Thymus (tissue), 11 donors: Measurements from ENCODE around the gene CARD19. TPM values are rescaled to one million over a fixed set of nuclear protein-coding genes. Genes with fewer than 3 reads are reported as not detected.

Experiments used
- DNase-seq, 9 donors: peaks; one replicate each; pipeline ENCODE4 v3.0.0-alpha.2; 2013; ENCODE audit warnings: low spot score in 9 of 9, low read depth in 6 of 9, missing footprints in 1 of 9
- H3K27ac ChIP-seq, 2 donors: one replicate each; pipeline ENCODE4 v1.5.1; 2013; ENCODE audit warnings: control low read depth in 1 of 2, low read depth in 1 of 2, low read length in 1 of 2, mild to moderate bottlenecking in 1 of 2, moderate library complexity in 1 of 2
- H3K27me3 ChIP-seq, 2 donors: one replicate each; pipeline ENCODE4 v1.5.1; 2013; ENCODE audit warnings: low read length in 1 of 2; ENCODE audit not compliant: control insufficient read depth in 2 of 2, insufficient read depth in 1 of 2
- H3K36me3 ChIP-seq, 2 donors: one replicate each; pipeline ENCODE4 v1.5.1; 2013; ENCODE audit warnings: low read length in 1 of 2, mild to moderate bottlenecking in 1 of 2, moderate library complexity in 1 of 2; ENCODE audit not compliant: control insufficient read depth in 2 of 2, insufficient read depth in 2 of 2
- H3K4me1 ChIP-seq, 2 donors: one replicate each; pipeline ENCODE4 v1.5.1; 2013; ENCODE audit warnings: low read length in 2 of 2; ENCODE audit not compliant: control insufficient read depth in 2 of 2, insufficient read depth in 2 of 2
- H3K4me3 ChIP-seq, 2 donors: one replicate each; pipeline ENCODE4 v1.5.1; 2013; ENCODE audit warnings: low read length in 2 of 2, control low read depth in 1 of 2, mild to moderate bottlenecking in 1 of 2
- H3K9me3 ChIP-seq, 2 donors: one replicate each; pipeline ENCODE4 v1.5.1; 2013; ENCODE audit warnings: low read length in 1 of 2, mild to moderate bottlenecking in 1 of 2; ENCODE audit not compliant: control insufficient read depth in 2 of 2, insufficient read depth in 1 of 2
- WGBS: extraction: QIAGEN DNeasy Blood & Tissue Kit; methylation state at CpG from one replicate; pipeline ENCODE4 v1.1.7; 2013; 5-methylcytosine and 5-hydroxymethylcytosine counted together
- polyA plus RNA-seq: library from polyadenylated mRNA; stranded (reverse); fragments of 200-250 nt; gene quantifications from one replicate; pipeline ENCODE4 v1.2.3, GENCODE V29; 2013
- total RNA-seq: library from RNA; stranded (reverse); fragments of 120-200 nt; gene quantifications from one replicate; pipeline ENCODE4 v1.2.4, GENCODE V29; 2013
- donor health status: healthy.

The CARD19 gene
- total and polyA plus RNA-seq, 2 donors: 24.8 to 25.3 TPM

DNA sequence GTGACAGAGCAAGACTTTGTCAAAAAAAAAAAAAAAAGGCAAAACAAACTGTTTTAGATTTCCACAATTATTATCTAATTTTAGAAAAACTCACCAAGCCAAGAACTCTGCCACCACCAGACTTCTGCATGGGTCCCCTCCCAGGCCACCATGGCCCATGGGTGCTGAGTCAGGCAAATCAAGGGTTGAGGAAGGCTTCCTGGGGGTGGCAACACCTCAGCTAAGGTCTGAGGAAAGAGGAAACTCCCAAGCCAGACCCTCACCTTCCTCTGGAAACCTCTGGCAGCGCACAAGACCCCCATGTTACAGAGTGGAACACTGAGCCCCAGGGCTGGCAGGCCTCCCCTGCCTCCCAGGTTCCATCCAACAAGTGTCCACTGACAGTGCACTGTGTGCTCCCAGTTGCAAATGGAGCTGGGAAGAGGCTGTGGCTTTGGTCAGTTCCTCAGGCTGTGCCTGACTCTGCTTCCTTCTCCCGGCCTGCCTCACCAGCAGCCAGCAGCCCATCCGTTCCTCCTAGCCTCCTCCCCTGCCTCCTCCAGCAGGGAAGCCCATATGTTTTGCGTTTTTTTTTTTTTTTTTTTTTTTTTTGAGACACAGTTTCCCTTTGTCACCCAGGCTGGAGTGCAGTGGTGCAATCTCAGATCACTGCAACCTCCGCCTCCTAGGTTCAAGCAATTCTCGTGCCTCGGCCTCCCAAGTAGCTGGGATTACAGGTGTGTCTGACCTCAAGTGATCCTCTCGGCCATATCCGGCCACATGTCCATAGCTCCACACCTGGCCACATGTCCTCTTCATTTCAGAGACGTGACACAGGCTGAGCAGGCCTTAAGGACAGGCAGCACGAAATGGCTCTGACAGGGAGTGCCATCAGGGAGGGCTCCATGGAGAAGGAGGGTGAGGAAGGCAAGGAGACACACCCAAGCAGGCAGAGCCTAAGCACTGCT, 41.0 kb upstream of the CARD19 start:
- peaks cover 20 to 53% of the 10 kb centered on the region in 2 donors for H3K4me1 ChIP-seq
- no peak for DNase-seq
- H3K4me3 ChIP-seq: no peak overlapping the region
- 91% methylated on average over 11 of the region's 11 CpGs for WGBS
- no peaks in the 10 kb centered on the region for H3K27me3 ChIP-seq
- H3K36me3 ChIP-seq: no peaks in the 10 kb centered on the region
- H3K27ac ChIP-seq: no peak overlapping the region
- H3K9me3 ChIP-seq: peaks cover 0 to under 1% of the 10 kb centered on the region in 2 donors

DNA sequence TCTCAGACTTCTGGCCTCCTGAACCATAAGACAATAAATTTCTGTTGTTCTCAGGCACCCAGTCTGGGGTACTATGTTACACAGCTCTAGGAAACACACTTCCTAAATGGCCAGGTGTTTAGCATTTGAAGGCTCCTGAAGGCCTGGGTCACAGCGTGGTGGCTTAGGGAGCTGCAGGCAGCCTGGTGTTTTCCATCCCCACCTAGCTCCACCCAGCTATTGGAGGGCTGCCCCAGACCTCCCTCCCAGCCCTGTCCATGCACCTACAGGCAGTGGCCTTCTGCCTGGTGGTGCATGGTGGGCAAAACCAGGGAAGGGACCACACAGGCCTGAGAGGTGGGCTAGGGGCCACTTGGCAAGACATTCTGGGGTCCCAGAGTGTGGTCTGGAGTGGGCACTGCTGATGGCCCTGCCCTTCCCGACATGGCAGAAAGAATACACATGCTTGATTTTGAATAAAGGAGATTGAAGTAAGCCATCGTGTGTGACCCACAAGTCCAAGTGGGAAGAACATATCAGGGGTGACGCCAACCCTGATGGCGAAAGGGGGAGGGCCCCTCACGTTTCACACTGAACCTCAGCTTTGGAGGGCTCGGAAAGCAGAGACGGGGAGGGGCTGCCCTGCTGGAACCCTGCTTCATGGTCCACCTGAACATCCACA, 38.8 kb upstream of the CARD19 start:
- DNase-seq: no peak
- Histone ChIP-seq H3K27me3 (no peaks in the 10 kb centered on the region), H3K4me3 (no peak overlapping the region), H3K36me3 (no peaks in the 10 kb centered on the region), H3K27ac (peak overlapping the region in 1 of 2 donors; percentile 72), H3K9me3 (peaks cover 2 to 4% of the 10 kb centered on the region in 2 donors), H3K4me1 (peaks cover 35 to 75% of the 10 kb centered on the region in 2 donors)
- 79% methylated on average over 8 of the region's 8 CpGs for WGBS

DNA sequence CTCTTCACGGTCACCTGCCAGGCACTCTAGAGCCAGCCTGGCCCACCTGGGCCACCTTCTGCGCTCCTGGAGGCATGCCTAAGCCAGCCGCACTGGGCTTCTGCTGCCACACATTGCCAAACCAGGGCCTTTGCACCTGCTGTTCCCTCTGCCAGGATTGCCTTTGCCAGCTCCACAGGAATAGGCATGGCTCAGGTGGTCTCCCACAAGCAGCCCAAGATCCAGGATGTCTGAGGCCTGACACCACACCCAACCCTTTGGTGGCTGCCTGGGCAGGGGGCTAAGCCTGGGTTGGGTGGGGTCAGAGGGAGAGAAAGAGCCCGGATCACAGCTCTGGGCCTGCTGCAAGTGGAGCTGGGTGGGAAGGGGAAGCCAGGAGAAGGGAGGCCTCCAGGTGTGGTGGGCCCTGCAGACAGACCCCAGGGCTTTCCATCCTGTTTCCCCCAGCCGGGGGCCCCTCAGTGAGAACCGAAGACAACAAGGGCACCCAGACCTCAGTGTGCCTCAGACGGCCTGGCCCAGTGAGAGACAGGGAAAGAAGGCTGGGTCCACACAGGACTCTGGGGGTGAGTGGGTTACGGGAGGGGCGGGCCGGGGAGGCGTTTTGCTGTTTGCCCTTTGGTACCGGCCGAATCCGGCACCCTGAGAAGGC, 38.2 kb upstream of the CARD19 start:
- WGBS: 54% methylated on average over 14 of the region's 14 CpGs
- peaks cover 2 to 4% of the 10 kb centered on the region in 2 donors for H3K9me3 ChIP-seq
- peak overlapping the region; percentile 62 to 72 for H3K27ac ChIP-seq
- H3K27me3 ChIP-seq: no peaks in the 10 kb centered on the region
- no peak overlapping the region for H3K4me3 ChIP-seq
- peaks cover 42 to 77% of the 10 kb centered on the region in 2 donors for H3K4me1 ChIP-seq
- DNase-seq: peak in 1 of 9 donors; percentile 60
- H3K36me3 ChIP-seq: no peaks in the 10 kb centered on the region

DNA sequence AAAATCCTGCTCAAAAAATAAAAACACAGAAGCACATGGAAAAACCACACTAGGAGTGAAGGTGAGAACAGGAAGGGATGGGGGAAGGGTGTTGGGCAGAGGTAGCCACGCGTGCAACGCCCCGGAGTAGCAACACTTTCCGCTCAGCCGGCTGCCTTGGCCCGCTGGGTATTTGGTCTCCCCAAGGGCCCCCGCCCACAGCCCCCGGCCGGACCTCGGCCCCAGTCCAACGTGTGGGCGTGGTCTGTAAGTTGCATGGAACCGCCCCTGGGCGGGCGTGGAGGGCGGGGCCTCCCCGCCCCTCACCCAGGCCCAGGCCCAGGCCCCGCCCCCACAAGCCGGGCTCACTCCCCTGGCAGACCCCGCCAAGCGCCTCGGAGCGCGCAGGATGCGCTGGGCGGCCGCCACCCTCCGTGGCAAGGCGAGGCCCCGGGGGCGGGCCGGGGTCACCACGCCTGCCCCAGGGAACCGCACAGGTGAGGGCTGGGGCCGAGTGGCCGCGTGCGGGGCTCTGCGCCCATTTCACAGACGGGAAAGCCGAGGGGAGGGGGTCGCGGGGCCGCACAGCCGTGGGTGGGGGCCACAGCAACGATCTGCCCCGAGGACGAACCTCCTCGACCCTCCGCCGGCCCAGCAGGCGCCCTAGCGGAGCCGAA, 37.5 kb upstream of the CARD19 start, which contains the start of gene SUSD3:
Gene SUSD3 (plus strand): TSS at position 347 of the 656 bp plus-strand sequence. CDS start 42 bp downstream, at position 389.
- Histone ChIP-seq H3K9me3 (peaks cover 2 to 4% of the 10 kb centered on the region in 2 donors), H3K36me3 (peaks cover 0 to 4% of the 10 kb centered on the region in 2 donors), H3K4me1 (peaks cover 45 to 77% of the 10 kb centered on the region in 2 donors), H3K4me3 (peak within 1 kb of the TSS; percentile 61 to 71), H3K27me3 (no peaks in the 10 kb centered on the region), H3K27ac (peak within 1 kb of the TSS; percentile 72 to 87)
- DNase-seq: peak in 6 of 9 donors; percentile 61 to 84 (median 71)
- WGBS: 3% methylated on average over 55 of the region's 55 CpGs

DNA sequence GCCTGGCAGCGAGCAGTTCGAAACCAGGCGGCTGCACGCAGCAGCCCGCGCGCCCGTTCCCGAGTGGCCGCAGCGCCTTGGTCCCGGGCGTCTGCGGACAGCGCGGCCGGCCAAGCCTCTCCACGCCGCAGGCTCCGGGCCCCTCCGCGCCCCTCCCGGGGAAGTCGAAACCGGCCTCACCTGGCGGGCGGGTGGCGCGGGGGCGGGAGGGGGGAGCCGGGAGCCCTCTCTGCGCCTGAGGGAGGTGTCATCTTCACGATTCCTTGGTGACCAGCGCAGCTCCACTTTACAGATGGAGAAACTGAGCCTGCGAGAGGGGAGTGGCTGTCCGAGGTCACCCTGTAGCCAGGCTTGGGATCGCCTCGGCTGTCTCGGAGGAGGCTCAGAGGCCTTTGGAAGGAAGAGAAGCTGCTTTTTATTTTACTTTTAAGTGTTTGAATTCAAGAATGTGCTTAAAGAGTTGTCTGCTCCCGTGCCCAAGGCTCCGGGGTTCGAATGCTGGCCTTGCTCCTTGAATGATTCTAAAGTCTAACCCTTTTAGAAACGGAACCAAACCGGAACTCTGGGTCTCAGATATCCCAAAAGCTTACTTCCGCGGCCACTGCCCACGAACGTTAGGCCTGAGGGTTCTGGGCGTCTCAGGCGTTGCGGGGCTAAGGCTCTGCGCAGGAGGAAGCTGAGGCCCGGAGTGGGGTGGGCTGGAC, 36.9 kb upstream of the CARD19 start:
- H3K4me3 ChIP-seq: peak overlapping the region; percentile 61 to 71
- 3% methylated on average over 53 of the region's 53 CpGs for WGBS
- H3K36me3 ChIP-seq: peaks cover 0 to 4% of the 10 kb centered on the region in 2 donors
- peak overlapping the region; percentile 65 to 87 for H3K27ac ChIP-seq
- H3K4me1 ChIP-seq: peaks cover 50 to 77% of the 10 kb centered on the region in 2 donors
- peak in 1 of 9 donors; percentile 64 for DNase-seq
- H3K27me3 ChIP-seq: no peaks in the 10 kb centered on the region
- H3K9me3 ChIP-seq: peaks cover 2 to 4% of the 10 kb centered on the region in 2 donors

DNA sequence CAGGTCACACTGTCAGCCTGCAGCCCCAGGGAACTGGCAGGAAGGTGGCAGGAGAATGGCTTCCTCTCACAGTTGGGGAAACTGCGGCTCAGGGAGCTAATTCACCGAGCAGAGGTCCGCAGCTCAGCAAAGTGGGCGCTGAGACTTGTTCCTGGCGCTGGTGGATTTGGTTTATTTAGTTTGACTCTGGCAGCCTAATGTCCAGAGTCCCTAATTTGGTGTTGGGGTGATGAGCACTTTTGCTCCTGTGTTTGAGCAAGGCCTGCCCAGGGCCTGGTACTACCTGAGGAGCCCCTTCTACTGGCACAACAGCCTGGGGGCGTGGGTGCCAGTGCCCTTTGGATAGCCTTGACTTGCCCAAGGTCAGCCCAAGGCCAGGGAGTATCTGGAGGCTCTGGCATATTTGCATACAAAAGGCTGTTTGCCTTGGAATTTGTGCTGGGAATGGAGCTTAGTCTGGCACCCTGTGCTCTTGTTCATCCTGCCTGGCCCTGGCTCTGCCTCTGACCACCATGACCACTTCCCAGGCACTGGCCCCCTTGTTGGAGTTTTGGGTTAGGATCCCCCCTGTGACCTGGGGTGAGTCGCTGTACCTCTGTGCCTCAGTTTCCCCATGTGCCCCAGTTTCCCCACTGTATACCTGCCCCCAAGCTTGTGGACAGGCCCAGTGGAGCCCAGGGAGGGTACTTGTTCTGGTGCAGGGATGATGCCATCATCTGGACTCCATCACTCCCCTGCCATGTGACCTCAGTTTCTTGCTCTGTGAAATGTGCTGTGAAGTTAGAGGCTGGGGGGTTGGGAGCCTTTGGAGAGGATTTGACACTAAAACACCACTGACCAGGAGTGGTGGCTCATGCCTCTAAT, 36.1 kb upstream of the CARD19 start:
- peak overlapping the region; percentile 49 to 81 for H3K27ac ChIP-seq
- peaks cover 54 to 81% of the 10 kb centered on the region in 2 donors for H3K4me1 ChIP-seq
- DNase-seq: no peak
- H3K27me3 ChIP-seq: no peaks in the 10 kb centered on the region
- peaks cover 0 to 4% of the 10 kb centered on the region in 2 donors for H3K36me3 ChIP-seq
- peak overlapping the region; percentile 61 to 71 for H3K4me3 ChIP-seq
- peaks cover 2 to 4% of the 10 kb centered on the region in 2 donors for H3K9me3 ChIP-seq
- 47% methylated on average over 7 of the region's 7 CpGs for WGBS

DNA sequence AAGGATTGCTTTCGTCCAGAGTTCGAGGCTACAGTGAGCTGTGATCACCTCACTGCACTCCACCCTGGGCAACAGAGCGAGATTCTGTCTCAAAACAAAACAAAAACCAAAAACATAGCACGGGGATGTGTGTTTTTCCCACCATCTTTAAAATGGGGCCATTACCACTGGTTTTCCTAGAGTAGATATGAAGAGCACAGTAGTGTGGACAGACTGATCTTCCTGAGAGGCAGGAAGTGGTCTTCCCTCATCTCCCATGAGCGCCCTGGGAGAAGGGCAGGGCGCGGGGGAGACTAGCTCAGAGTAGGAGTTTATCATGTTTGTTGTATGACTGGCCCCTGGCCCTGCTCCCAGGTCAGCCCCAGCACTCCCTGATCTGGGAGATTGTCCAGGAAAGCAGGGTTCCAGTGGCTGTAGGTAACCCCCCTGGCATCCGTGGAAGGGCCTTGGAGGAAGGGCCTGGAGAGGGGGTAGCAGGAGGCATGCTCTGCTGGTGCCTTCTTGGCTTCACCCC, 35.2 kb upstream of the CARD19 start:
- Histone ChIP-seq H3K4me1 (peaks cover 63 to 88% of the 10 kb centered on the region in 2 donors), H3K36me3 (peaks cover 0 to 4% of the 10 kb centered on the region in 2 donors), H3K4me3 (no peak overlapping the region), H3K27ac (peak overlapping the region; percentile 19 to 97), H3K27me3 (no peaks in the 10 kb centered on the region), H3K9me3 (peaks cover 2 to 4% of the 10 kb centered on the region in 2 donors)
- 88% methylated on average over 8 of the region's 8 CpGs for WGBS
- DNase-seq: no peak
